Vagina (tissue), 2 donors: ENCODE data around the gene KRT38. TPM values are rescaled to one million over a fixed set of nuclear protein-coding genes. Genes with fewer than 3 reads are reported as not detected.

Experiments used
- DNase-seq, 2 donors: peaks; one replicate each; pipeline ENCODE4 v3.0.0-alpha.2; 2017; ENCODE audit errors: extremely low spot score in 2 of 2
- H3K27ac ChIP-seq: fragments of 200-600 bp; sonication (generic); one replicate; pipeline ENCODE4 v1.5.1; 2019
- H3K27me3 ChIP-seq: fragments of 200-600 bp; sonication (generic); one replicate; pipeline ENCODE4 v1.5.1; 2019
- H3K36me3 ChIP-seq, 2 donors: fragments of 200-600 bp; sonication (generic); one replicate each; pipeline ENCODE4 v1.5.1; 2017 to 2019
- H3K4me1 ChIP-seq: fragments of 200-600 bp; sonication (generic); one replicate; pipeline ENCODE4 v1.5.1; 2019
- H3K4me3 ChIP-seq, 2 donors: fragments of 200-600 bp; sonication (generic); 1 replicate in 1 of 2; 2 replicates in 1 of 2; pipeline ENCODE4 v1.5.1; 2016 to 2019
- H3K9me3 ChIP-seq: fragments of 200-600 bp; sonication (generic); one replicate; pipeline ENCODE4 v1.5.1; 2019
- POLR2A ChIP-seq, 2 donors: fragments of 450-650 bp; IDR thresholded peaks; one replicate each; pipeline ENCODE4 v1.6.1; 2017; ENCODE audit warnings: antibody characterized with exemption in 2 of 2, mild to moderate bottlenecking in 2 of 2, moderate library complexity in 2 of 2
- POLR2AphosphoS5 ChIP-seq, 2 donors: sonication (generic); formaldehyde crosslinking; IDR thresholded peaks; one replicate each; pipeline ENCODE4 v1.9.0; 2017; ENCODE audit warnings: antibody characterized with exemption in 2 of 2, mild to moderate bottlenecking in 2 of 2, low read depth in 1 of 2; ENCODE audit not compliant: insufficient read depth in 1 of 2
- intact Hi-C: fragments of 100-400 bp; cut with DNase I; formaldehyde crosslinking; loops from one replicate; pipeline ENCODE4 v1.15.1; 2023
- total RNA-seq: library from RNA; depleted of rRNA; stranded (reverse); fragments of >200 nt; gene quantifications from one replicate; pipeline ENCODE4 v1.2.3, GENCODE V29; 2016
- TF ChIP-seq, protein P1 (sequence below), 3 experiments: fragments of 450-650 bp in 2 of 3; fragments of 200-600 bp in 1 of 3; sonication (generic) in 1 of 3; IDR thresholded peaks; one replicate each; pipeline ENCODE4 v1.5.1; 2017 to 2019; ENCODE audit warnings: antibody characterized with exemption in 3 of 3, mild to moderate bottlenecking in 2 of 3, moderate library complexity in 2 of 3

KRT38 gene
- total RNA-seq, 1 donor from 2014 or later: not detected

DNA sequence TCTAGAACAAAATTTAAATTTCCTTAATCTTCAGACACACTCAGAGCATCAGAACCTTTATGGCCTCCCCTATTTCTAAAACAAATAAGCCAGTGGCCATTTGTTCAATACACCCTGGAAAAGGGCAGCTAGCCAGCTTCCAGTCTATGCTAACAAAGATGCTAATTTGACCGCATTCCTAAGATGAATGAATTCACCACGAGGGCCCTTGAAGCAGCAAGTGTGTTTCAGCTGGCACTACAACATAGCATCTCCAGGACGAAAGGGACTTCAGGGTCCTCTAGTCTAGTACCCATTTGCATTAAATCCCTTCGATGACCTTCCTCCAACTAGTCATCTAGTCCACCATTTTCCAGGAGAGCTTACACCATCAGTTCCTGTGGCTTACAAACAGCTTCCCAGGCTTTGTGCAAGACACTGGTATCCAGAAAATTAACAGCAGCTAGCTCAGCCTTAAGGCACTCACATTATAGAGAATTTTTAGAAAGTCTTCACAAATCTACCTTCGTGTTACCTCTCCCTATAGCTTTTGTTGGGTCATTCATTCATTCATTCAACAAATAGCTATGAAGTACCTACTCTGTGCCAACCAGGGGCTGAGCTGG lies 27.3 kb downstream of the KRT38 start:
- intact Hi-C loops: no loop called here
- no peaks in the 10 kb centered on the region for H3K27me3 ChIP-seq
- DNase-seq: no peak
- H3K4me3 ChIP-seq: no peak overlapping the region
- H3K4me1 ChIP-seq: peaks cover 37% of the 10 kb centered on the region
- no peak overlapping the region for H3K27ac ChIP-seq
- no peaks in the 10 kb centered on the region for H3K9me3 ChIP-seq
- TF ChIP-seq POLR2A (IDR thresholded peaks at IDR 0.05) (no peak), POLR2AphosphoS5 (IDR thresholded peaks at IDR 0.05; ENCODE audit: insufficient read depth in 1 of 2, low read depth in 1 of 2) (no peak)
- TF ChIP-seq, protein P1, sequence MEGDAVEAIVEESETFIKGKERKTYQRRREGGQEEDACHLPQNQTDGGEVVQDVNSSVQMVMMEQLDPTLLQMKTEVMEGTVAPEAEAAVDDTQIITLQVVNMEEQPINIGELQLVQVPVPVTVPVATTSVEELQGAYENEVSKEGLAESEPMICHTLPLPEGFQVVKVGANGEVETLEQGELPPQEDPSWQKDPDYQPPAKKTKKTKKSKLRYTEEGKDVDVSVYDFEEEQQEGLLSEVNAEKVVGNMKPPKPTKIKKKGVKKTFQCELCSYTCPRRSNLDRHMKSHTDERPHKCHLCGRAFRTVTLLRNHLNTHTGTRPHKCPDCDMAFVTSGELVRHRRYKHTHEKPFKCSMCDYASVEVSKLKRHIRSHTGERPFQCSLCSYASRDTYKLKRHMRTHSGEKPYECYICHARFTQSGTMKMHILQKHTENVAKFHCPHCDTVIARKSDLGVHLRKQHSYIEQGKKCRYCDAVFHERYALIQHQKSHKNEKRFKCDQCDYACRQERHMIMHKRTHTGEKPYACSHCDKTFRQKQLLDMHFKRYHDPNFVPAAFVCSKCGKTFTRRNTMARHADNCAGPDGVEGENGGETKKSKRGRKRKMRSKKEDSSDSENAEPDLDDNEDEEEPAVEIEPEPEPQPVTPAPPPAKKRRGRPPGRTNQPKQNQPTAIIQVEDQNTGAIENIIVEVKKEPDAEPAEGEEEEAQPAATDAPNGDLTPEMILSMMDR (IDR thresholded peaks at IDR 0.05): no peak
- no peaks in the 10 kb centered on the region for H3K36me3 ChIP-seq

DNA sequence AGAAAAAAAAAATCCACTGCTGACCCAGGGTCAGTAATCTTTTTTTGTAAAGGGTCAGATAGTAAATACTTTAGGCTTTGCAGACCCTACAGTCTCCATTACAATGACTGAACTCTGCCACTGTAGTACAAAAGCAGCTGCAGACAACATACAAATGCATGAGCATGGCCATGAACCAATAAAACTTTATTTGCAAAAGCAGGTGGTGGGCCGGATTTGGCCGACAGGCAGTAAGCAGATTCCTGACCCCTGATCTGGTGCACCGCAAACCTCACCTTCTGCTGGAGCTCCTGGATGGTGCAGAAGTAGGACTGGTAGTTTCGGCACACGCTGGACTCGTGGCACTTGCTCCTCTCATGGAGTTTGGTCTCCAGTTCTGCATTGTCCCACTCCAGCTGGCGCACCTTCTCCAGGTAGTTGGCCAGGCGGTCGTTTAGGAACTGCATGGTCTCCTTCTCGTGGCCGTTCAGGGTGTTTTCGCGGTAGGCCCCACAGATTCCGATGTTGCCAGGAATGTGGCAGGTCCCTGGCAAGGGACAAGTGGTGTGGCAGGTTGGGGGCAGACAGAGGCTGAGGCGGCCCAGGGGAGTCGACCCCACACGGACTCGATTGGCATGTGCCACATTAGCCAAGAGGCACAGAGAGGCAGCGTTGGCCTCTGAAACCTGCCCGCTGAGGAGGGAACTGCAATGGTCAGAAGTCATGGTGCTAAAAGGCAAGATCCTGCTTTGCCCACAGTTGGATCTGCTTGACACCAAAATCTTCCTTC lies 29.5 kb downstream of the KRT38 start:
- Histone ChIP-seq H3K27me3 (no peaks in the 10 kb centered on the region), H3K4me1 (peaks cover 15% of the 10 kb centered on the region), H3K27ac (no peak overlapping the region), H3K36me3 (no peaks in the 10 kb centered on the region), H3K9me3 (no peaks in the 10 kb centered on the region), H3K4me3 (no peak overlapping the region)
- DNase-seq: no peak
- TF ChIP-seq POLR2AphosphoS5 (IDR thresholded peaks at IDR 0.05; ENCODE audit: insufficient read depth in 1 of 2, low read depth in 1 of 2) (no peak), POLR2A (IDR thresholded peaks at IDR 0.05) (no peak)
- TF ChIP-seq, protein P1 (IDR thresholded peaks at IDR 0.05): no peak
- intact Hi-C loops: no loop called here

DNA sequence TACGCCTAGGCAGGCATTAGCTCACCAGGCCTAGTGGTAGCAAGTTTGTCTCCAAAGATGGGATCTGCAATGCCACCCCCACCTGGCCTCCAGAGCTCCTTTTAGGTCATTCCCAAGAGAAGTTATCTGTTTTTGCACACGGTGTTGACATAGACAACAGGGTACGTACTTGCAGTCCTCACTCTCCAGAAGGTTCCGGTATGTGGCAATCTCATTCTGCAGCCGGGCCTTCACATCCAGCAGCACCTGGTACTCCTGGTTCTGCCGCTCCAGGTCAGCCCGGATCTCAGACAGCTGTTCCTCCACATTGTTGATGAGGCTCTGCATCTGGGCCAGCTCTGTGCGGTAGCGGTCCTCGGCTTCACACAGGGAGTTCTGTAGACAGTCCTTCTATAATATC lies 33.6 kb downstream of the KRT38 start:
- Histone ChIP-seq H3K4me1 (peaks cover 28% of the 10 kb centered on the region), H3K36me3 (no peaks in the 10 kb centered on the region), H3K27ac (no peak overlapping the region), H3K27me3 (no peaks in the 10 kb centered on the region), H3K4me3 (no peak overlapping the region), H3K9me3 (no peaks in the 10 kb centered on the region)
- intact Hi-C loops: no loop called here
- TF ChIP-seq POLR2A (IDR thresholded peaks at IDR 0.05) (no peak), POLR2AphosphoS5 (IDR thresholded peaks at IDR 0.05; ENCODE audit: insufficient read depth in 1 of 2, low read depth in 1 of 2) (no peak)
- TF ChIP-seq, protein P1 (IDR thresholded peaks at IDR 0.05): no peak
- no peak for DNase-seq

DNA sequence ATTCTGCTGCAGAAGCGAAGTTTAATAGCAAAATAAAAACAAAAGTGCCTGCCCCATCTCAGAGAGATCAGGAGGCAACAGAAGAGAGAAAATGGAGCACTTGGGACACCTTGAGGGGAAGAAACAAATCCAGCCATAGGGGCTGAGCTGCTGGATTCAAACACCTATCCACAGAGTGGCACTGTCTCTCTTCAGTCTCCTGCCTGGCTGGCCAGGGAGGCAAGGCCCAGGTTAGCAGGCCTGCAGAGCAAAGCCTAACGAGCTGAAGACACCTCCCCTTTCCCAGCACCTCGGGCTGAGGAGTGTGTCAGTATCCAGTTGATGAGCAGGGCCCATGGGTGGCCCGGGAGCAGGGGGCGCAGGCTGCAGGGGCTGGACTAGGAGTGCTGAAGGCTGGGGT lies 34.6 kb downstream of the KRT38 start:
- H3K4me1 ChIP-seq: peaks cover 33% of the 10 kb centered on the region
- H3K9me3 ChIP-seq: no peaks in the 10 kb centered on the region
- no peak overlapping the region for H3K27ac ChIP-seq
- H3K36me3 ChIP-seq: no peaks in the 10 kb centered on the region
- intact Hi-C loops: no loop called here
- DNase-seq: no peak
- no peak overlapping the region for H3K4me3 ChIP-seq
- no peaks in the 10 kb centered on the region for H3K27me3 ChIP-seq
- TF ChIP-seq, protein P1 (IDR thresholded peaks at IDR 0.05): no peak
- TF ChIP-seq POLR2A (IDR thresholded peaks at IDR 0.05): no peak
- no peak for TF ChIP-seq POLR2AphosphoS5 (IDR thresholded peaks at IDR 0.05; ENCODE audit: insufficient read depth in 1 of 2, low read depth in 1 of 2)
